A549 (cell line): ENCODE measurements around the gene IGHMBP2. TPM values are rescaled to one million over a fixed set of nuclear protein-coding genes. Genes with fewer than 3 reads are reported as not detected.

Source experiments
- ATAC-seq, 2 experiments: fragments of 200-7000 bp in 1 of 2; fragments of >200 bp in 1 of 2; cut with Nextera tagmentation in 1 of 2; cut with Tn5 transposase in 1 of 2; 3 replicates each; pipeline versions ENCODE4 v1.8.0 to v1.9.1; 2018 to 2020; ENCODE audit warnings: mild to moderate bottlenecking in 1 of 2, moderate library complexity in 1 of 2
- CTCF ChIA-PET: fragments of 300-600 bp; sonication (Branson Sonifier 250); formaldehyde crosslinking; extraction: SDS; loops from one replicate; lab custom pipeline; 2021; ENCODE audit warnings: antibody characterized with exemption, inconsistent platforms; lab: Yijun Ruan, JAX
- POLR2A ChIA-PET: fragments of 350-600 bp; formaldehyde crosslinking; extraction: SDS; loops from one replicate; lab custom pipeline; 2021; ENCODE audit warnings: antibody characterized with exemption, inconsistent platforms; lab: Yijun Ruan, JAX
- DNase-seq, 2 experiments: peaks; one replicate each; pipeline versions ENCODE4 v3.0.0 to v3.0.0-alpha.2; 2011 to 2016; ENCODE audit warnings: low read depth in 1 of 2, low spot score in 1 of 2
- FAIRE-seq: peaks from 2 replicates; lab custom pipeline; 2011; peaks lifted over from hg19 to GRCh38; lab: Jason Lieb, UNC
- H3K27ac ChIP-seq, 2 experiments: fragments of >200 bp; sonication (Bioruptor Twin); formaldehyde crosslinking; 3 replicates each; pipeline ENCODE4 v1.5.1; 2016 to 2017
- H3K4me1 ChIP-seq: fragments of >200 bp; sonication (Bioruptor Twin); formaldehyde crosslinking; 3 replicates; pipeline ENCODE4 v1.6.1; 2016
- H3K4me2 ChIP-seq: fragments of >200 bp; sonication (Bioruptor Twin); formaldehyde crosslinking; 3 replicates; pipeline ENCODE4 v1.6.1; 2016
- H3K4me3 ChIP-seq: fragments of >200 bp; sonication (Bioruptor Twin); formaldehyde crosslinking; 3 replicates; pipeline ENCODE4 v1.5.1; 2016
- H3K9me3 ChIP-seq: fragments of >200 bp; sonication (Bioruptor Twin); formaldehyde crosslinking; 3 replicates; pipeline ENCODE4 v1.6.1; 2016
- BHLHE40 ChIP-seq: IDR thresholded peaks from 2 replicates; pipeline ENCODE4 v1.6.1; 2012; ENCODE audit warnings: low read depth, low read length, inconsistent platforms
- CBX2 ChIP-seq: fragments of 200-600 bp; sonication (generic); IDR thresholded peaks from 2 replicates; pipeline ENCODE4 v1.6.1; 2016; ENCODE audit warnings: low read depth, mild to moderate bottlenecking, borderline replicate concordance
- CHD2 ChIP-seq: fragments of 150-350 bp; IDR thresholded peaks from 2 replicates; pipeline ENCODE4 v1.6.1; 2014; ENCODE audit warnings: low read length; ENCODE audit not compliant: partially characterized antibody
- EHMT2 ChIP-seq: fragments of 200-600 bp; sonication (generic); IDR thresholded peaks from 2 replicates; pipeline ENCODE4 v1.6.1; 2016; ENCODE audit warnings: antibody characterized with exemption, low read depth, mild to moderate bottlenecking, moderate library complexity
- ELK1 ChIP-seq: fragments of 150-350 bp; IDR thresholded peaks from 2 replicates; pipeline ENCODE4 v1.6.1; 2014; ENCODE audit warnings: low read depth, mild to moderate bottlenecking, low read length
- FOSB ChIP-seq: fragments of 250-450 bp; sonication (Bioruptor Pico); IDR thresholded peaks from 2 replicates; pipeline ENCODE4 v1.5.0; 2020; ENCODE audit warnings: mild to moderate bottlenecking, moderate library complexity
- FOXS1 ChIP-seq: fragments of 250-450 bp; sonication (Bioruptor Pico); IDR thresholded peaks from 2 replicates; pipeline ENCODE4 v1.5.0; 2020; ENCODE audit warnings: mild to moderate bottlenecking, moderate library complexity
- JUN ChIP-seq, 2 experiments: fragments of >200 bp; sonication (Bioruptor Twin); formaldehyde crosslinking; IDR thresholded peaks; 2 replicates in 1 of 2; 3 replicates in 1 of 2; pipeline ENCODE4 v1.6.1; 2016 to 2017
- JUNB ChIP-seq: fragments of >200 bp; sonication (Bioruptor Twin); formaldehyde crosslinking; IDR thresholded peaks from 2 replicates; pipeline ENCODE4 v1.6.1; 2016
- KDM1A ChIP-seq: fragments of 200-600 bp; sonication (generic); IDR thresholded peaks from 2 replicates; pipeline ENCODE4 v1.6.1; 2016; ENCODE audit warnings: low read depth, mild to moderate bottlenecking
- KDM5A ChIP-seq: fragments of 200-600 bp; sonication (generic); IDR thresholded peaks from 2 replicates; pipeline ENCODE4 v1.6.1; 2016; ENCODE audit warnings: antibody characterized with exemption, mild to moderate bottlenecking
- PHF8 ChIP-seq: fragments of 200-600 bp; sonication (generic); IDR thresholded peaks from 2 replicates; pipeline ENCODE4 v1.6.1; 2016; ENCODE audit warnings: low read depth, mild to moderate bottlenecking, antibody characterized with exemption, moderate library complexity, borderline replicate concordance
- POLR2A ChIP-seq: IDR thresholded peaks from 2 replicates; pipeline ENCODE4 v1.6.1; 2012; ENCODE audit warnings: mild to moderate bottlenecking, low read length
- POLR2AphosphoS2 ChIP-seq: conservative IDR thresholded peaks from 2 replicates; pipeline ENCODE4 v1.6.1; 2012; ENCODE audit warnings: low read length, improper control_type of control experiment, inconsistent platforms
- RCOR1 ChIP-seq: fragments of 150-350 bp; IDR thresholded peaks from 2 replicates; pipeline ENCODE4 v1.6.1; 2014; ENCODE audit warnings: antibody characterized with exemption, low read length, low read depth
- SREBF2 ChIP-seq: fragments of 450-650 bp; IDR thresholded peaks from 2 replicates; pipeline ENCODE4 v1.6.1; 2014; ENCODE audit warnings: mild to moderate bottlenecking, moderate library complexity
- ZC3H11A ChIP-seq: fragments of 450-650 bp; IDR thresholded peaks from 2 replicates; pipeline ENCODE4 v1.6.1; 2014; ENCODE audit warnings: antibody characterized with exemption, mild to moderate bottlenecking
- ZNF302 ChIP-seq: fragments of 250-450 bp; sonication (Bioruptor Pico); IDR thresholded peaks from 2 replicates; pipeline ENCODE4 v1.9.0; 2021; ENCODE audit warnings: inconsistent platforms, mild to moderate bottlenecking, moderate library complexity
- WGBS: methylation state at CpG from one replicate; pipeline ENCODE4 v1.1.6; 2017; ENCODE audit errors: missing lambda C conversion rate; 5-methylcytosine and 5-hydroxymethylcytosine counted together
- polyA plus RNA-seq, 4 experiments: library from polyadenylated mRNA; depleted of rRNA in 3 of 4; stranded (reverse); fragments of >200 nt; fragmentation: RNase III in 1 of 4; extraction: RNeasy Plus Mini Kit Qiagen cat#74134 plus additional on column Dnase treatment in 1 of 4; gene quantifications; 2 replicates in 3 of 4; 3 replicates in 1 of 4; pipeline ENCODE4 v1.2.3, GENCODE V29; 2011 to 2017
- TF ChIP-seq, protein P1 (sequence below): fragments of >200 bp; sonication (Bioruptor Twin); formaldehyde crosslinking; IDR thresholded peaks from 3 replicates; pipeline ENCODE4 v1.6.1; 2016
- TF ChIP-seq, protein P2 (sequence below): fragments of >200 bp; sonication (Bioruptor Twin); formaldehyde crosslinking; IDR thresholded peaks from 2 replicates; pipeline ENCODE4 v1.6.1; 2016
- TF ChIP-seq, protein P3 (sequence below): fragments of 250-450 bp; sonication (Bioruptor Pico); IDR thresholded peaks from 2 replicates; pipeline ENCODE4 v1.5.0; 2021; ENCODE audit warnings: mild to moderate bottlenecking, moderate library complexity, borderline replicate concordance

IGHMBP2 gene
- polyA plus RNA-seq, 2 of the 4 experiments (the other 2 are of a cell fraction): 11.9 to 12.8 TPM

DNA sequence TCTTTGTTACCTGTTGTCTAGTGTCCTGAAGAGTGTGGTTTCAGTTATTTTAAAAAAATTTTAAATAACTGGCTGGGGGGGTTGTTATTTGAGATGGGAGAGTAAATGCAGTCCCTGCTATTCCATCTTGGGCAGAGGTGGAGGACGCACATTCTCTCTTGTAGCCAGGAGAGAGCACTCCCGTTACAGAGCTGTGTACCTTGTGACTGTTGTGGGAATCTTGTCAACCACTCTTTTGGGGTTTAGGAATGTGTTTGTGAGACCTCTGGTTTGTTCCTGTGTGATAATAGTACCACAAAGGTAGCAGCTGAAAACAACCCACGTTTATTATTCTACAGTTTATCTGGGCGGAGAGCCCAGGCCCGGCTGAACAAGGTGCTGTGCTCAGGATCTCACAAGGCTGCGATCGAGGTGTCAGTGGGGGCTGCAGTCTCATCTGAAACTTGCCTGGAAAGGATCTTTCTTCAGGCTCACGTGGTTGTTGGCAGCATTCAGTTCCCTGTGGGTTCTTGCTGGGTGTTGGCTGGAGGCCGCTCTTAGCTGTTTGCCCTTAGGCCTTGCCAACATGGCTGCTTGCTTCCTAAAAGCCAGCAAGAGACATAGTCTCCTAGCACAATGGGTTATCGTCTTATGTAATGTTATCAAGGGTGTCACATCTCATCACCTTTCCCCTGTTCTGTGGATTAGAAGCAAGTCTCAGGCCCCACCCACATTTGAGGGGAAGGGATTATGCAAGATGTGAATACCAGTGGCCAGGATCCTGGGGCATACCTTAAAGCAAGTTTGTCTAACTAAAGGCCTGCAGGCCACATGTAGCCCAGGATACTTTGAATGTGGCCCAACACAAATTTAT, 20.6 kb downstream of the IGHMBP2 start:
- FAIRE-seq: no peak
- POLR2A ChIA-PET: no interaction called here
- H3K9me3 ChIP-seq: peaks cover 32% of the 10 kb centered on the region
- TF ChIP-seq RCOR1 (no peak), JUN (IDR thresholded peaks at IDR 0.05) (no peak), CBX2 (no peak)
- TF ChIP-seq, all 56 proteins: peak for 0
- H3K27ac ChIP-seq: no peak overlapping the region
- ATAC-seq (no peak), DNase-seq (no peak)
- no peaks in the 10 kb centered on the region for H3K4me1 ChIP-seq
- CTCF ChIA-PET: interaction anchor here (0.6 to 0.8 kb wide), 3 partner anchors 10 to 137 kb away, joined by 3 to 4 read pairs (median 3); no protein-coding TSS in a partner anchor
- 90% methylated on average over 10 of the region's 10 CpGs for WGBS
- H3K4me2 ChIP-seq: no peak overlapping the region
- no peak overlapping the region for H3K4me3 ChIP-seq

DNA sequence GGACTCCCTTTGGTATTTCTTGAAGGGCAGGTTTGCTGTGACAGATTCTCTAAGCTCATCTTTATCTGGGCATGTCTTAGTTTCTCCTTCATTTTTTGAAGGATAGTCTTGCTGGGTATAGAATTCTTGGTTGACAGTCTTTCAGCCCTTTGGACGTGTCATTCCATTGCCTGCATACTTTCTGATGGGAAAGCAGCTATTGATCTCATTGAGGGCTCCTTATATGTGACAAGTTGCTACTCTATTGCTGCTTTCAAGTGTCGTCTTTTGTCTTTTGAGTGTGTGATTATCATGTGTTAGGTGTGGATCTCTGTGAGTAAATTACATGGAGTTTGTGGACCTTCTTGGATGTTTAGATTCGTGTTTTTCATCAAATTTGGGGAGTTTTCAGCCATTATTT, 21.9 kb downstream of the IGHMBP2 start:
- Histone ChIP-seq H3K9me3 (peaks cover 32% of the 10 kb centered on the region), H3K27ac (no peak overlapping the region), H3K4me2 (no peak overlapping the region), H3K4me3 (no peak overlapping the region), H3K4me1 (no peaks in the 10 kb centered on the region)
- CTCF ChIA-PET: interaction anchor here (1.3 kb wide), 1 partner anchor 14 kb away, joined by 3 read pairs; no protein-coding TSS in a partner anchor
- no peak for FAIRE-seq
- no peak for DNase-seq
- POLR2A ChIA-PET: no interaction called here
- TF ChIP-seq PHF8 (no peak), EHMT2 (no peak), KDM5A (no peak), KDM1A (no peak), POLR2A (no peak), ELK1 (no peak), ZC3H11A (no peak), SREBF2 (no peak), FOSB (CRISPR knock-in tag) (no peak), JUN (IDR thresholded peaks at IDR 0.05) (no peak), POLR2AphosphoS2 (no peak), BHLHE40 (no peak), JUNB (no peak), CHD2 (no peak), ZNF302 (CRISPR knock-in tag) (no peak), FOXS1 (CRISPR knock-in tag) (no peak), RCOR1 (no peak)
- TF ChIP-seq, protein P1, sequence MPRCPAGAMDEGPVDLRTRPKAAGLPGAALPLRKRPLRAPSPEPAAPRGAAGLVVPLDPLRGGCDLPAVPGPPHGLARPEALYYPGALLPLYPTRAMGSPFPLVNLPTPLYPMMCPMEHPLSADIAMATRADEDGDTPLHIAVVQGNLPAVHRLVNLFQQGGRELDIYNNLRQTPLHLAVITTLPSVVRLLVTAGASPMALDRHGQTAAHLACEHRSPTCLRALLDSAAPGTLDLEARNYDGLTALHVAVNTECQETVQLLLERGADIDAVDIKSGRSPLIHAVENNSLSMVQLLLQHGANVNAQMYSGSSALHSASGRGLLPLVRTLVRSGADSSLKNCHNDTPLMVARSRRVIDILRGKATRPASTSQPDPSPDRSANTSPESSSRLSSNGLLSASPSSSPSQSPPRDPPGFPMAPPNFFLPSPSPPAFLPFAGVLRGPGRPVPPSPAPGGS: no peak
- TF ChIP-seq, protein P2, sequence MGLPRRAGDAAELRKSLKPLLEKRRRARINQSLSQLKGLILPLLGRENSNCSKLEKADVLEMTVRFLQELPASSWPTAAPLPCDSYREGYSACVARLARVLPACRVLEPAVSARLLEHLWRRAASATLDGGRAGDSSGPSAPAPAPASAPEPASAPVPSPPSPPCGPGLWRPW: no peak
- TF ChIP-seq, protein P3, sequence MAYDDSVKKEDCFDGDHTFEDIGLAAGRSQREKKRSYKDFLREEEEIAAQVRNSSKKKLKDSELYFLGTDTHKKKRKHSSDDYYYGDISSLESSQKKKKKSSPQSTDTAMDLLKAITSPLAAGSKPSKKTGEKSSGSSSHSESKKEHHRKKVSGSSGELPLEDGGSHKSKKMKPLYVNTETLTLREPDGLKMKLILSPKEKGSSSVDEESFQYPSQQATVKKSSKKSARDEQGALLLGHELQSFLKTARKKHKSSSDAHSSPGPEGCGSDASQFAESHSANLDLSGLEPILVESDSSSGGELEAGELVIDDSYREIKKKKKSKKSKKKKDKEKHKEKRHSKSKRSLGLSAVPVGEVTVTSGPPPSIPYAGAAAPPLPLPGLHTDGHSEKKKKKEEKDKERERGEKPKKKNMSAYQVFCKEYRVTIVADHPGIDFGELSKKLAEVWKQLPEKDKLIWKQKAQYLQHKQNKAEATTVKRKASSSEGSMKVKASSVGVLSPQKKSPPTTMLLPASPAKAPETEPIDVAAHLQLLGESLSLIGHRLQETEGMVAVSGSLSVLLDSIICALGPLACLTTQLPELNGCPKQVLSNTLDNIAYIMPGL: no peak
- WGBS: 76% methylated on average over 3 of the region's 3 CpGs
- no peak for ATAC-seq
